Sciatic nerve (tissue), 2 donors: ENCODE data around the gene PPFIA1. TPM values are rescaled to one million over a fixed set of nuclear protein-coding genes. Genes with fewer than 3 reads are reported as not detected.
"Not testable (repeated sequence)": the region's sequence is repeated elsewhere in the genome, so short reads cannot be mapped to it uniquely, and the experiment has no call there.

ENCODE experiments used
- ATAC-seq: fragments of 200-7000 bp; cut with Tn5 transposase; one replicate; pipeline ENCODE4 v1.9.1; 2020; ENCODE audit warnings: mild to moderate bottlenecking, moderate library complexity
- DNase-seq: peaks from one replicate; pipeline ENCODE4 v3.0.0-alpha.2; 2020; ENCODE audit warnings: low spot score
- intact Hi-C: fragments of 100-400 bp; cut with DNase I; formaldehyde crosslinking; loops from one replicate; pipeline ENCODE4 v1.14.2; 2022
- total RNA-seq: library from RNA; stranded (reverse); fragmentation: NEBNext Ultra II Directional; extraction: Animal tissue kit (Norgen Biotek cat#: 25700); gene quantifications from one replicate; pipeline ENCODE4 v1.2.1, GENCODE V29; 2021
- donor health status: DM: no; HTN: no; CAD: no.
- donor health status: DM: no; HTN: no; CAD: no.

The PPFIA1 gene
- total RNA-seq, 1 donor from 2014 or later: 82.4 TPM

- DNase-seq: no peak
- no peak for ATAC-seq
These were observed 20.0 kb downstream of the PPFIA1 start for GRCh38 chr11:70290361-70291065.

GRCh38 chr11:70292166-70292565, 21.7 kb downstream of the PPFIA1 start:
- DNase-seq (no peak), ATAC-seq (no peak)
- intact Hi-C loops: no loop called here

More at GRCh38 chr11:70290361-70291065, 20.0 kb downstream of the PPFIA1 start:
- intact Hi-C loops: no loop called here

GRCh38 chr11:70292863-70293262, 22.4 kb downstream of the PPFIA1 start:
- ATAC-seq (no peak), DNase-seq (no peak)
- intact Hi-C loops: no loop called here

- ATAC-seq, intact Hi-C loops: not testable (repeated sequence)
- DNase-seq: peak; percentile 33
These were observed 24.7 kb downstream of the PPFIA1 start for GRCh38 chr11:70295166-70295565.

- intact Hi-C loops: no loop called here
- ATAC-seq (no peak), DNase-seq (peak; percentile 21)
These were observed 26.2 kb downstream of the PPFIA1 start for GRCh38 chr11:70296681-70297080.

GRCh38 chr11:70297341-70297740, 26.9 kb downstream of the PPFIA1 start:
- DNase-seq: no peak
- no peak for ATAC-seq
- intact Hi-C loops: no loop called here

GRCh38 chr11:70298243-70298915, 27.9 kb downstream of the PPFIA1 start:
- intact Hi-C loops: no loop called here
- DNase-seq (peak; percentile 10), ATAC-seq (no peak)

GRCh38 chr11:70299636-70300035, 29.1 kb downstream of the PPFIA1 start:
- DNase-seq (no peak), ATAC-seq (no peak)
- intact Hi-C loops: no loop called here

GRCh38 chr11:70301191-70301590, 30.7 kb downstream of the PPFIA1 start:
- ATAC-seq: no peak
- intact Hi-C loops: no loop called here
- peak; percentile 19 for DNase-seq

GRCh38 chr11:70301721-70302418, 31.4 kb downstream of the PPFIA1 start:
- intact Hi-C loops: no loop called here
- ATAC-seq (no peak), DNase-seq (peak; percentile 22)

GRCh38 chr11:70302419-70302752, 31.9 kb downstream of the PPFIA1 start:
- intact Hi-C loops: no loop called here
- DNase-seq (no peak), ATAC-seq (no peak)

GRCh38 chr11:70303070-70303469, 32.6 kb downstream of the PPFIA1 start:
- no peak for DNase-seq
- intact Hi-C loops: no loop called here
- ATAC-seq: peak; percentile 50

GRCh38 chr11:70304208-70304603, 33.7 kb downstream of the PPFIA1 start:
- ATAC-seq: no peak

GRCh38 chr11:70305501-70305900, 35.0 kb downstream of the PPFIA1 start:
- intact Hi-C loops: no loop called here
- ATAC-seq (no peak), DNase-seq (no peak)

More at GRCh38 chr11:70304208-70304603, 33.7 kb downstream of the PPFIA1 start:
- intact Hi-C loops: no loop called here
- no peak for DNase-seq

- intact Hi-C loops: no loop called here
- no peak for DNase-seq
- no peak for ATAC-seq
These were observed 36.1 kb downstream of the PPFIA1 start for GRCh38 chr11:70306586-70307033.

GRCh38 chr11:70307176-70307575, 36.7 kb downstream of the PPFIA1 start:
- no peak for ATAC-seq
- intact Hi-C loops: no loop called here
- no peak for DNase-seq

GRCh38 chr11:70311616-70312015, 41.1 kb downstream of the PPFIA1 start:
- intact Hi-C loops: no loop called here

GRCh38 chr11:70312401-70313357, 42.2 kb downstream of the PPFIA1 start:
- ATAC-seq (no peak), DNase-seq (no peak)
- intact Hi-C loops: no loop called here

More at GRCh38 chr11:70311616-70312015, 41.1 kb downstream of the PPFIA1 start:
- DNase-seq (no peak), ATAC-seq (no peak)

- no peak for ATAC-seq
These were observed 43.5 kb downstream of the PPFIA1 start for GRCh38 chr11:70313945-70314344.

More at GRCh38 chr11:70313945-70314344, 43.5 kb downstream of the PPFIA1 start:
- intact Hi-C loops: no loop called here
- no peak for DNase-seq
